ENCODE results near the gene CARMIL1.

The CARMIL1 gene

GRCh38 chr6:25418454-25419052 is 139.4 kb downstream of the CARMIL1 start:
- 100% methylated on average over 2 of the region's 5 CpGs; no CpG with 5 or more reads in 1 of the 2 experiments for WGBS, 2 experiments (ENCODE audit: insufficient coverage in 2 of 2)
- no peaks in the 10 kb centered on the region for H3K36me3 ChIP-seq (ENCODE audit: control insufficient read depth, insufficient read depth, low read length)
- peaks cover 6% of the 10 kb centered on the region for H3K9me3 ChIP-seq (ENCODE audit: control insufficient read depth, low read length)
- H3K27ac ChIP-seq (ENCODE audit: low read depth, low read length, severe bottlenecking) = no peak overlapping the region
- H3K4me3 ChIP-seq (ENCODE audit: extremely low read depth, insufficient read depth, low read length, poor library complexity, severe bottlenecking) = no peak overlapping the region
- peaks cover 5% of the 10 kb centered on the region for H3K4me1 ChIP-seq (ENCODE audit: control insufficient read depth, insufficient read depth, low read length, poor library complexity, severe bottlenecking)

DNA sequence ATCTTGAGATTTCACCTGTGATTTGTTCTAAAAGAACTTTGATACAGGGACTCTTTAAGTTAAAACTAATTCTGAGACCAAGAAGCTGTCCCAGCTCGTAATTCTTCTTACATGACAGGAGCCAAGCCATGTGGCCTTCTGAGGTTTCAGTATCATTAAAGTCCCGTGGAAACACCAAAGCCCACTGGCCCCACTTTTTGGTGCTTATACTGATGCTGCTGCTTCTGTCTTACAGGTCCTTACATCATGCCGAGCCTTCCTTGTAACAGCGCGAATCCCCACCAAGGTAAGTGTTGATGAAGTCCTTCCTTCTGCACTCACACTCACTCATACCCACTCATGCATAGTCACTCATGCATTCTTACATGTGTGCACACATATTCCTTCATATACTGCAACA is 140.7 kb downstream of the CARMIL1 start:
- Histone ChIP-seq H3K4me1 (ENCODE audit: control insufficient read depth, insufficient read depth, low read length, poor library complexity, severe bottlenecking) (peaks cover 5% of the 10 kb centered on the region), H3K36me3 (ENCODE audit: control insufficient read depth, insufficient read depth, low read length) (no peaks in the 10 kb centered on the region), H3K4me3 (ENCODE audit: extremely low read depth, insufficient read depth, low read length, poor library complexity, severe bottlenecking) (no peak overlapping the region), H3K27ac (ENCODE audit: low read depth, low read length, severe bottlenecking) (no peak overlapping the region), H3K9me3 (ENCODE audit: control insufficient read depth, low read length) (peaks cover 6% of the 10 kb centered on the region)
- 90 to 98% methylated on average over 5 of the region's 5 CpGs for WGBS, 2 experiments (ENCODE audit: insufficient coverage in 2 of 2)

- Histone ChIP-seq H3K4me3 (ENCODE audit: extremely low read depth, insufficient read depth, low read length, poor library complexity, severe bottlenecking) (no peak overlapping the region), H3K27ac (ENCODE audit: low read depth, low read length, severe bottlenecking) (peak overlapping the region; percentile 42), H3K4me1 (ENCODE audit: control insufficient read depth, insufficient read depth, low read length, poor library complexity, severe bottlenecking) (no peaks in the 10 kb centered on the region), H3K9me3 (ENCODE audit: control insufficient read depth, low read length) (peaks cover 6% of the 10 kb centered on the region), H3K36me3 (ENCODE audit: control insufficient read depth, insufficient read depth, low read length) (no peaks in the 10 kb centered on the region)
- WGBS, 2 experiments (ENCODE audit: insufficient coverage in 2 of 2) = 79 to 88% methylated on average over 4 to 5 of the region's 6 CpGs
Observed at GRCh38 chr6:25423358-25423757, 144.2 kb downstream of the CARMIL1 start.

DNA sequence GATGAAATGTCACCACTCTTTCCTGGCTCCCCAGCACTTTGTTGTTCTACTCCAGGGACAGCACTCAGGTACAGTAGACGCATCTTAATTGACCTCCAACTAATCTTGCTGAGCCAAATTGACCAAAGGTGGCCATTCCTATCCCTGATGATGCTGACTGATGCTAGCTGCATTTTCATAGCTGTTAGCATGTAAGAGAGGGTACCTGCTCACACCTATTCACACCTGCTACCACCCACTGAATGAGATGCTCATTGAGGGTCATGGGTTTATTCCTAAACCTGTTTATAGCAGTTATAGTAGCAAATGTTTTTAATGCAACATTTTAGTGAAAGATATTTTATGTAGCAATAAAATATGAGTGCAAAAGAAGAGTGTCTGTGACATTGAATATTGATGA is 145.1 kb downstream of the CARMIL1 start:
- WGBS, 2 experiments (ENCODE audit: insufficient coverage in 2 of 2) = 88 to 100% methylated on average over 1 of the region's 1 CpG
- no peak overlapping the region for H3K4me3 ChIP-seq (ENCODE audit: extremely low read depth, insufficient read depth, low read length, poor library complexity, severe bottlenecking)

GRCh38 chr6:25427549-25427948 is 148.4 kb downstream of the CARMIL1 start:
- Histone ChIP-seq H3K36me3 (ENCODE audit: control insufficient read depth, insufficient read depth, low read length) (no peaks in the 10 kb centered on the region), H3K4me3 (ENCODE audit: extremely low read depth, insufficient read depth, low read length, poor library complexity, severe bottlenecking) (no peak overlapping the region), H3K27ac (ENCODE audit: low read depth, low read length, severe bottlenecking) (no peak overlapping the region), H3K9me3 (ENCODE audit: control insufficient read depth, low read length) (no peaks in the 10 kb centered on the region), H3K4me1 (ENCODE audit: control insufficient read depth, insufficient read depth, low read length, poor library complexity, severe bottlenecking) (no peaks in the 10 kb centered on the region)
- WGBS, 2 experiments (ENCODE audit: insufficient coverage in 2 of 2) = no CpG with 5 or more reads among the region's 2 CpGs

More for the DNA sequence above, 145.1 kb downstream of the CARMIL1 start:
- H3K27ac ChIP-seq (ENCODE audit: low read depth, low read length, severe bottlenecking) = no peak overlapping the region
- H3K36me3 ChIP-seq (ENCODE audit: control insufficient read depth, insufficient read depth, low read length) = no peaks in the 10 kb centered on the region
- H3K4me1 ChIP-seq (ENCODE audit: control insufficient read depth, insufficient read depth, low read length, poor library complexity, severe bottlenecking) = no peaks in the 10 kb centered on the region
- peaks cover 3% of the 10 kb centered on the region for H3K9me3 ChIP-seq (ENCODE audit: control insufficient read depth, low read length)

- no peaks in the 10 kb centered on the region for H3K9me3 ChIP-seq (ENCODE audit: control insufficient read depth, low read length)
- H3K4me3 ChIP-seq (ENCODE audit: extremely low read depth, insufficient read depth, low read length, poor library complexity, severe bottlenecking) = no peak overlapping the region
- WGBS, 2 experiments (ENCODE audit: insufficient coverage in 2 of 2) = no CpG with 5 or more reads among the region's 1 CpG
- H3K36me3 ChIP-seq (ENCODE audit: control insufficient read depth, insufficient read depth, low read length) = no peaks in the 10 kb centered on the region
- no peak overlapping the region for H3K27ac ChIP-seq (ENCODE audit: low read depth, low read length, severe bottlenecking)
- H3K4me1 ChIP-seq (ENCODE audit: control insufficient read depth, insufficient read depth, low read length, poor library complexity, severe bottlenecking) = no peaks in the 10 kb centered on the region
Observed at GRCh38 chr6:25428758-25429317, 149.7 kb downstream of the CARMIL1 start.

DNA sequence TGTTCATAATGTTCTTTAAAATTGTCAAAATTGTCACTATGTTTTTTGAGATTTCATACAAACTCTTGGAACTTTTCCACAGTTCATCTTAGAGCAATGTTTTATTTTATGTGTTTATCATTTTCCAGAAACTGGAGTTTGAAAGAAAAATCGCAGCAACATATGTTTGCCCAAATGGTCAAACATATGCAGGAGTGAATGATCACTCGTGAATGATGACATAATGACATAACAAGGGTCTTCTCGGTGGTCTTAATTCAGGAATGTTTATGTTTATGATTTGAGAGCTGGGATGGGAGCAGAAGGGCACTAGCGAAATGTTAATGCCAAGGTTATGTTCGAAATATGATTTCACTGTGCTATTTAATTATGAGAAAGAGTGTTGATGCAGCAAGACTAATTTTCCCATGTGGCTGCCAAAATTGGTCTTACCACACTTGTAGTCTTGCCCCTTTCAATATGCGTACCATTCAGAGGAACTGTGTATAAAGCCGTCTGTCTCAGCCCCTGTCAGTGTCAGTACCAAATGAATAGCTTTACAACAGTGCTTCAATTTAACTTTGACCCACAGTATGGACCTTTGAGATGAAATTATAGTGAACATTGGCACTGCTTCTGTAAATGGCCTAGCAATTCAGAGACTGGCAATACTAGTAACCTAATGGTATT is 152.3 kb downstream of the CARMIL1 start:
- no peaks in the 10 kb centered on the region for H3K4me1 ChIP-seq (ENCODE audit: control insufficient read depth, insufficient read depth, low read length, poor library complexity, severe bottlenecking)
- H3K4me3 ChIP-seq (ENCODE audit: extremely low read depth, insufficient read depth, low read length, poor library complexity, severe bottlenecking) = no peak overlapping the region
- no peaks in the 10 kb centered on the region for H3K36me3 ChIP-seq (ENCODE audit: control insufficient read depth, insufficient read depth, low read length)
- no peaks in the 10 kb centered on the region for H3K9me3 ChIP-seq (ENCODE audit: control insufficient read depth, low read length)
- no peak overlapping the region for H3K27ac ChIP-seq (ENCODE audit: low read depth, low read length, severe bottlenecking)
- WGBS, 2 experiments (ENCODE audit: insufficient coverage in 2 of 2) = 89 to 95% methylated on average over 7 of the region's 7 CpGs

DNA sequence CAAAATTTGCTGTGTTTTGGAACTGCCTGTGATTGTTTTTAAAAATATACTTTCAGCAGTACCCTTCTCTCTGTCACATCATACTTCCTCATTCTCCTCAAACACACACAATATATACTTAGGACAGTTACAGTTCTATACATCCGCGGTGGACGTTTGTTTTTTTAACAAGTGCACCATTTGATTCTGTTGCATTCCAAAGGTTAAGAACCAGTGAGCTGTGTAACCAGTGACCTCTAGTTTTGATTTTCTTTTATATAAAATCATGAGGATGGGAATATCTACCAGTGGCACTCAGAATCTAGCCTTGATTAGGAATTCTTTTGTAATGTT is 152.8 kb downstream of the CARMIL1 start:
- Histone ChIP-seq H3K27ac (ENCODE audit: low read depth, low read length, severe bottlenecking) (no peak overlapping the region), H3K36me3 (ENCODE audit: control insufficient read depth, insufficient read depth, low read length) (no peaks in the 10 kb centered on the region), H3K4me3 (ENCODE audit: extremely low read depth, insufficient read depth, low read length, poor library complexity, severe bottlenecking) (no peak overlapping the region), H3K4me1 (ENCODE audit: control insufficient read depth, insufficient read depth, low read length, poor library complexity, severe bottlenecking) (no peaks in the 10 kb centered on the region), H3K9me3 (ENCODE audit: control insufficient read depth, low read length) (no peaks in the 10 kb centered on the region)
- no CpG with 5 or more reads among the region's 3 CpGs for WGBS, 2 experiments (ENCODE audit: insufficient coverage in 2 of 2)

- H3K27ac ChIP-seq (ENCODE audit: low read depth, low read length, severe bottlenecking) = no peak overlapping the region
- no CpG with 5 or more reads among the region's 3 CpGs for WGBS, 2 experiments (ENCODE audit: insufficient coverage in 2 of 2)
- no peaks in the 10 kb centered on the region for H3K9me3 ChIP-seq (ENCODE audit: control insufficient read depth, low read length)
- no peaks in the 10 kb centered on the region for H3K4me1 ChIP-seq (ENCODE audit: control insufficient read depth, insufficient read depth, low read length, poor library complexity, severe bottlenecking)
- H3K36me3 ChIP-seq (ENCODE audit: control insufficient read depth, insufficient read depth, low read length) = no peaks in the 10 kb centered on the region
- H3K4me3 ChIP-seq (ENCODE audit: extremely low read depth, insufficient read depth, low read length, poor library complexity, severe bottlenecking) = no peak overlapping the region
Observed at GRCh38 chr6:25434921-25435320, 155.7 kb downstream of the CARMIL1 start.

GRCh38 chr6:25435416-25435985 is 156.3 kb downstream of the CARMIL1 start:
- no peak overlapping the region for H3K4me3 ChIP-seq (ENCODE audit: extremely low read depth, insufficient read depth, low read length, poor library complexity, severe bottlenecking)
- H3K36me3 ChIP-seq (ENCODE audit: control insufficient read depth, insufficient read depth, low read length) = no peaks in the 10 kb centered on the region
- WGBS, 2 experiments (ENCODE audit: insufficient coverage in 2 of 2) = 88 to 100% methylated on average over 5 of the region's 6 CpGs
- no peaks in the 10 kb centered on the region for H3K4me1 ChIP-seq (ENCODE audit: control insufficient read depth, insufficient read depth, low read length, poor library complexity, severe bottlenecking)
- no peaks in the 10 kb centered on the region for H3K9me3 ChIP-seq (ENCODE audit: control insufficient read depth, low read length)
- H3K27ac ChIP-seq (ENCODE audit: low read depth, low read length, severe bottlenecking) = no peak overlapping the region

DNA sequence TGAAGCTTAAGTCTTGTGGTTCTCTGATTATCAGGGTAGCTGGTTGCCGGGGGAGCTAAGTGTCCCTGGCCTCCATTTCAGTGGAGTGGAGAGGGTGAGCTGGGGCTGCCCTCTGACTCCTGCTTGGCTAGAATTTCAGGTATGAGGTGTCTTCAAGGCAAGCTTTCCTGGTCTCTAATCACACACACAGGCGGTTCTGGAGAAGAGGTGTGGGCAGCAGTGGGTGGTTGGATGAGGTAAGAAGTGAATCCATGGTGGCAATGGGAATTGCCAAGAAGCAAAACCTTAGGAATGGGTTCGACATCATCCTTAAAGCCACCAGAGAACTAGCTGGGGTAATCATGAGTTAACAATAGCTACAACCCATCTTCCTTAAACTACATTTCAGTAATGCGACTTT is 157.6 kb downstream of the CARMIL1 start:
- no peaks in the 10 kb centered on the region for H3K36me3 ChIP-seq (ENCODE audit: control insufficient read depth, insufficient read depth, low read length)
- H3K4me1 ChIP-seq (ENCODE audit: control insufficient read depth, insufficient read depth, low read length, poor library complexity, severe bottlenecking) = no peaks in the 10 kb centered on the region
- no peaks in the 10 kb centered on the region for H3K9me3 ChIP-seq (ENCODE audit: control insufficient read depth, low read length)
- no peak overlapping the region for H3K4me3 ChIP-seq (ENCODE audit: extremely low read depth, insufficient read depth, low read length, poor library complexity, severe bottlenecking)
- H3K27ac ChIP-seq (ENCODE audit: low read depth, low read length, severe bottlenecking) = no peak overlapping the region
- WGBS, 2 experiments (ENCODE audit: insufficient coverage in 2 of 2) = 80% methylated on average over 1 of the region's 4 CpGs; no CpG with 5 or more reads in 1 of the 2 experiments
